ENCODE data around the gene SLC51A. TPM values are rescaled to one million over a fixed set of nuclear protein-coding genes. Genes with fewer than 3 reads are reported as not detected.
"Not testable (repeated sequence)": the region's sequence is repeated elsewhere in the genome, so short reads cannot be mapped to it uniquely, and the experiment has no call there.

The SLC51A gene
- total RNA-seq, 2 experiments from 2014 or later: not detected

GRCh38 chr3:196181127-196181546, 35.2 kb upstream of the SLC51A start:
- no peaks in the 10 kb centered on the region for H3K27me3 Mint-ChIP-seq
- ATAC-seq (ENCODE audit: low read depth) (no peak), DNase-seq (no peak)
- no peaks in the 10 kb centered on the region for H3K36me3 Mint-ChIP-seq
- POLR2A ChIA-PET: interaction anchor here (0.6 to 3.1 kb wide), 7 partner anchors 10 to 421 kb away, joined by 3 to 27 read pairs (median 3); partner anchors contain the start of gene TFRC
- peaks cover 2% of the 10 kb centered on the region for H3K9me3 Mint-ChIP-seq
- H3K4me3 Mint-ChIP-seq: peak overlapping the region; percentile 77
- peaks cover 49% of the 10 kb centered on the region for H3K4me1 Mint-ChIP-seq
- H3K27ac Mint-ChIP-seq: peak overlapping the region; percentile 98

- H3K27me3 Mint-ChIP-seq; DNase-seq; ATAC-seq (ENCODE audit: low read depth); H3K4me3 Mint-ChIP-seq; H3K36me3 Mint-ChIP-seq; POLR2A ChIA-PET; H3K9me3 Mint-ChIP-seq: not testable (repeated sequence)
- Mint-ChIP-seq H3K4me1 (peaks cover 54% of the 10 kb centered on the region), H3K27ac (peak overlapping the region; percentile 98)
These were observed 32.2 kb upstream of the SLC51A start for GRCh38 chr3:196184169-196184432.

GRCh38 chr3:196184881-196185280, 31.5 kb upstream of the SLC51A start:
- H3K27me3 Mint-ChIP-seq: no peaks in the 10 kb centered on the region
- no peaks in the 10 kb centered on the region for H3K9me3 Mint-ChIP-seq
- DNase-seq: no peak
- no peak overlapping the region for H3K27ac Mint-ChIP-seq
- H3K36me3 Mint-ChIP-seq: no peaks in the 10 kb centered on the region
- ATAC-seq (ENCODE audit: low read depth): no peak
- H3K4me1 Mint-ChIP-seq: peaks cover 46% of the 10 kb centered on the region
- POLR2A ChIA-PET: no interaction called here
- H3K4me3 Mint-ChIP-seq: no peak overlapping the region

- Mint-ChIP-seq H3K27ac (peak overlapping the region; percentile 81), H3K27me3 (no peaks in the 10 kb centered on the region), H3K9me3 (no peaks in the 10 kb centered on the region), H3K4me3 (peak overlapping the region; percentile 67), H3K4me1 (peaks cover 32% of the 10 kb centered on the region), H3K36me3 (no peaks in the 10 kb centered on the region)
- DNase-seq: peak; percentile 40
- ATAC-seq (ENCODE audit: low read depth): no peak
- POLR2A ChIA-PET: interaction anchor here (0.5 to 1.3 kb wide), 3 partner anchors 7 to 467 kb away, joined by 3 to 5 read pairs (median 5); no protein-coding TSS in a partner anchor
These were observed 29.4 kb upstream of the SLC51A start for GRCh38 chr3:196186651-196187573.

GRCh38 chr3:196189566-196190347, 26.6 kb upstream of the SLC51A start:
- H3K4me1 Mint-ChIP-seq: peaks cover 30% of the 10 kb centered on the region
- ATAC-seq (ENCODE audit: low read depth): no peak
- H3K36me3 Mint-ChIP-seq: no peaks in the 10 kb centered on the region
- POLR2A ChIA-PET: no interaction called here
- no peaks in the 10 kb centered on the region for H3K9me3 Mint-ChIP-seq
- no peak for DNase-seq
- no peak overlapping the region for H3K4me3 Mint-ChIP-seq
- H3K27me3 Mint-ChIP-seq: no peaks in the 10 kb centered on the region
- H3K27ac Mint-ChIP-seq: no peak overlapping the region

GRCh38 chr3:196192036-196192523, 24.3 kb upstream of the SLC51A start:
- Mint-ChIP-seq H3K4me3 (peak overlapping the region; percentile 35), H3K36me3 (no peaks in the 10 kb centered on the region), H3K27me3 (no peaks in the 10 kb centered on the region), H3K27ac (peak overlapping the region; percentile 93), H3K4me1 (peaks cover 23% of the 10 kb centered on the region), H3K9me3 (no peaks in the 10 kb centered on the region)
- ATAC-seq (ENCODE audit: low read depth) (peak; percentile 34), DNase-seq (peak; percentile 63)
- POLR2A ChIA-PET: interaction anchor here (0.7 to 2.2 kb wide), 4 partner anchors 11 to 119 kb away, joined by 3 to 24 read pairs (median 4); no protein-coding TSS in a partner anchor

GRCh38 chr3:196192524-196193051, 23.7 kb upstream of the SLC51A start:
- DNase-seq (no peak), ATAC-seq (ENCODE audit: low read depth) (peak; percentile 13)
- Mint-ChIP-seq H3K27me3 (no peaks in the 10 kb centered on the region), H3K4me1 (peaks cover 21% of the 10 kb centered on the region), H3K4me3 (peak overlapping the region; percentile 35), H3K36me3 (no peaks in the 10 kb centered on the region), H3K9me3 (no peaks in the 10 kb centered on the region), H3K27ac (peak overlapping the region; percentile 93)
- POLR2A ChIA-PET: interaction anchor here (2.2 kb wide), 1 partner anchor 13 kb away, joined by 24 read pairs; no protein-coding TSS in a partner anchor

- peaks cover 21% of the 10 kb centered on the region for H3K4me1 Mint-ChIP-seq
- no peaks in the 10 kb centered on the region for H3K36me3 Mint-ChIP-seq
- peak overlapping the region; percentile 93 for H3K27ac Mint-ChIP-seq
- no peaks in the 10 kb centered on the region for H3K9me3 Mint-ChIP-seq
- DNase-seq (no peak), ATAC-seq (ENCODE audit: low read depth) (no peak)
- H3K27me3 Mint-ChIP-seq: no peaks in the 10 kb centered on the region
- POLR2A ChIA-PET: interaction anchor here (2.2 kb wide), 1 partner anchor 14 kb away, joined by 24 read pairs; no protein-coding TSS in a partner anchor
- H3K4me3 Mint-ChIP-seq: no peak overlapping the region
These were observed 23.1 kb upstream of the SLC51A start for GRCh38 chr3:196193133-196193735.

- POLR2A ChIA-PET: interaction anchor here (0.8 kb wide), 1 partner anchor 14 kb away, joined by 3 read pairs; no protein-coding TSS in a partner anchor
- H3K4me3 Mint-ChIP-seq: no peak overlapping the region
- H3K27me3 Mint-ChIP-seq: no peaks in the 10 kb centered on the region
- no peaks in the 10 kb centered on the region for H3K9me3 Mint-ChIP-seq
- ATAC-seq (ENCODE audit: low read depth) (no peak), DNase-seq (no peak)
- H3K36me3 Mint-ChIP-seq: no peaks in the 10 kb centered on the region
- H3K27ac Mint-ChIP-seq: peak overlapping the region; percentile 93
- H3K4me1 Mint-ChIP-seq: peaks cover 21% of the 10 kb centered on the region
These were observed 22.4 kb upstream of the SLC51A start for GRCh38 chr3:196193736-196194541.

- H3K9me3 Mint-ChIP-seq: no peaks in the 10 kb centered on the region
- H3K27ac Mint-ChIP-seq: no peak overlapping the region
- H3K27me3 Mint-ChIP-seq: no peaks in the 10 kb centered on the region
- H3K36me3 Mint-ChIP-seq: no peaks in the 10 kb centered on the region
- no peak for DNase-seq
- ATAC-seq (ENCODE audit: low read depth): no peak
- POLR2A ChIA-PET: interaction anchor here (0.8 kb wide), 1 partner anchor 15 kb away, joined by 3 read pairs; no protein-coding TSS in a partner anchor
- H3K4me3 Mint-ChIP-seq: no peak overlapping the region
- peaks cover 21% of the 10 kb centered on the region for H3K4me1 Mint-ChIP-seq
These were observed 21.8 kb upstream of the SLC51A start for GRCh38 chr3:196194542-196194915.

GRCh38 chr3:196195664-196196265, 20.6 kb upstream of the SLC51A start:
- Mint-ChIP-seq H3K9me3 (no peaks in the 10 kb centered on the region), H3K4me1 (peaks cover 21% of the 10 kb centered on the region), H3K36me3 (no peaks in the 10 kb centered on the region), H3K4me3 (no peak overlapping the region), H3K27me3 (no peaks in the 10 kb centered on the region), H3K27ac (peak overlapping the region; percentile 51)
- ATAC-seq (ENCODE audit: low read depth): no peak
- POLR2A ChIA-PET: interaction anchor here (0.7 to 1.5 kb wide), 4 partner anchors 14 to 120 kb away, joined by 3 to 4 read pairs (median 4); no protein-coding TSS in a partner anchor
- no peak for DNase-seq

- POLR2A ChIA-PET: interaction anchor here (1.1 to 1.5 kb wide), 2 partner anchors 122 to 134 kb away, joined by 3 to 4 read pairs; no protein-coding TSS in a partner anchor
- Mint-ChIP-seq H3K4me3 (no peak overlapping the region), H3K27me3 (peaks cover 1% of the 10 kb centered on the region), H3K27ac (no peak overlapping the region), H3K36me3 (no peaks in the 10 kb centered on the region), H3K4me1 (peaks cover 12% of the 10 kb centered on the region), H3K9me3 (no peaks in the 10 kb centered on the region)
- ATAC-seq (ENCODE audit: low read depth) (no peak), DNase-seq (no peak)
These were observed 18.8 kb upstream of the SLC51A start for GRCh38 chr3:196197524-196197923.
